HCEC 1CT (cell line): Measurements from ENCODE around the gene SLC25A21.

Experiments
- DNase-seq: peaks from one replicate; pipeline ENCODE4 v3.0.0-alpha.2; 2017

SLC25A21 gene

DNA sequence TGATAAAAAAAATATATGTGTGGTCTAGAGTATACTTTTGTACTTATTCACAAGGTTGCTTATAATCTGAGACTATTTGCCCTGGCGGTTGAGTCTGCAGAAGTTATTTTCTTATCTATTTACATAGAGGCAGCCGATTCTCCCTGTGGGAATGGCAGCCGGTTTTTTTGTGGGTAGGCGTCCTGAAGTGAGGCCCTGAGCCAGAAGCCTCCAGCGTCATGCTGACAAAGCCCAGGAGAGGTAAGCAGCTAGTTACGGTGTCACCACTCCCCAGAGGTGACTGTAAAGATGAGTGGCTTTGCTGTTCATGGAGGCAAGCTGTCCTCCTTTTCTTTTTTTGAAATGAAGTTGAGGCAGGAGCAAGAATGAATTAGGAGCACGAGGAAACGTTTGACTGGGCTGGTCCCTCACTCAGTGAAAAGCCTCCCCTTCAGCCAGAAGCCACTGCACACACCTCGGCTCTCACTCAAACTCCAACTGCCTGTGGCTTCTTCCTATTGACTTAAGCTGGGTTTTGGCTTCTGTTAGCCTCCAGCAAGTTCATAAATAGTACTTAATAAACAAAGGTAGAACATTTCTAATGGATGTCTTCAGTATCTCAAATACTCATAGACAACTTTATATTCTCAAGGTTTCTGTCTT, 489.2 kb downstream of the SLC25A21 start:
- DNase-seq, result no peak

DNA sequence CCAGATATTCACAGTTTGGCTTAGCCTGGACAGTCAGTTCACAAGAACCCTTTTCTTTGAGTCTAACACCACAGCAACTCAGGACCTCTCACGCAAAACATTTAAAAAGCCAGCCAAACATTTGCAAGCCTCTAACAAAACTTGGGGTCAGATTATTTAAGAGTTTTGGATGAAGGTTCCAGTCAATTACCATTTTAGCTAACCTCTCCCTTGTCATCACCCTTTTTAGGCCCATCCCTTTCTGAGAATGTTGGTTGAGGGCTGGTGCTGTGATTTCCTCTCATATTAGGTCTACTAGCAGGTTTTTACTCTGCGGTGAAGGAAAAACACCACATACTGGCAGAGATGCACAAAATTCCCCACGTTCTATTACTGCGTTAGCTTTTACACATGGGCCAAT, 490.1 kb downstream of the SLC25A21 start:
- DNase-seq, result no peak

DNA sequence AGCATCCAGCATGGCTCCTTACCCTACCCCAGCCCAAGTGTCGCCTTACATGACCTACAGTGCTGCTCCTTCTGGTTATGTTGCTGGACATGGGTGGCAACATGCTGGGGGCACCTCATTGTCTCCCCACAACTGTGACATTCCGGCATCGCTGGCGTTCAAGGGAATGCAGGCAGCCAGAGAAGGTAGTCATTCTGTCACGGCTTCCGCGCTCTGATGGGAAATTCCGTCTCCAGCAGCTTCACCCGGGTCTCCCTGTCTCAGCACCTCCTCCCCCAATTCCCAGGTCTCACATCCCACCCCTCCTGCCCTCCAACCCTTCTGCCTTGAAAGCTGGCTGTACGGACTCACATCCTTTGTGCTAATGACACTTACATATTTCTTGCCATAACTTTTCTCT, 496.2 kb downstream of the SLC25A21 start:
- DNase-seq, result no peak

DNA sequence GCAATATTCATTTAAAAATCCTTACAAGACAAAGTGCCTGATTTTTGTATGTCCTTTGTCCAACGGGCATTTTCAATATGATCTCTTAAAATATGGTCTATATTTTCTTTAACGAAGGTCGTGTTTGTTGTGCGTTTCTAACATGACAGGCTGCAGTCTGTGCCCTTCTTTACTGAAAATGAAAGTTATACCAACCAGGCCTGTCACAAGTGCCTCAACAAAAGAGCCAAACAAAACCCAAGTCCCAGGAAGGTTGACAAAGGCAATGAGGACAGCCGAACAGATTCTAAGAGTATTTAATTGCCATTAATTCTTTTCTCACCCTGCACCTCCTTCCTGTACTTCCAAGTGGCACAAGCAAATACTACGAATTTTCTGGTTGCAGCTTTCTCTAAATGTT, 496.8 kb downstream of the SLC25A21 start:
- DNase-seq, result no peak

DNA sequence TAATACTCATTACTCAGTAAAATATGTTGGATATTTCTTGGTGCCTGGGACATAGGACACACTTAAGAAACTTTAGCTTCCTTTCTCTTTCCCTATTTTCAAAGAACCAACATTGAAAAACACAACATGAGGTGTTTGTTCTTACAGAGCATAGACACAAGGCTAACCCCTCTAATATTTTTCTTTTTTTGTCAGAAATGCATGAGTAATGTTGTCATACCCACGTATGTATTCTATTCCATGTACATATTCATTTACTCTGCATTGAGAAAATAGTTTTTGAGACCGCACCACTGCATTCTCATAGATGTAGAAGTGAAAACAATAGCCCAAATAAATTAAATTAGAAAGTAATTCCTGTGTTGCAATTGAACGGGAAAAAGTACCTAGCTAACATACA, 497.7 kb downstream of the SLC25A21 start:
- no peak for DNase-seq

DNA sequence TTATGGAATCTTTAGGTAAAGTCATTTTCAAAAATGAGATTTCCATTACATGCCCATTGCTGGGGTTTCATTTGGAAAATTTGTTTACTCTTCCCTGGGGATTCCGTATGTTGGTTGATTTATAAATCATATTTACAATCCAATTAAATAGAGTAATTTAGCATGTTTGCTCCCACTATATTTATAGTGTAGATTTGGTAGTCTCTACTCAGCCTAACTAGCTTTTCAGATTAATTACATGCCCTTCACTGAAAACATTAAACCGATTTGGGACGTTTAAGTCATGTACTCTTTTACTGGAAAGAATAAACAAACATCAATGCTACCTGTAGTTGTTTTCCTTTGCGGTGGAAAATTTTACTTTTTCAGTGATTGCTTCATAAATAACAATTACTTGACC, 500.3 kb downstream of the SLC25A21 start:
- DNase-seq, result no peak

DNA sequence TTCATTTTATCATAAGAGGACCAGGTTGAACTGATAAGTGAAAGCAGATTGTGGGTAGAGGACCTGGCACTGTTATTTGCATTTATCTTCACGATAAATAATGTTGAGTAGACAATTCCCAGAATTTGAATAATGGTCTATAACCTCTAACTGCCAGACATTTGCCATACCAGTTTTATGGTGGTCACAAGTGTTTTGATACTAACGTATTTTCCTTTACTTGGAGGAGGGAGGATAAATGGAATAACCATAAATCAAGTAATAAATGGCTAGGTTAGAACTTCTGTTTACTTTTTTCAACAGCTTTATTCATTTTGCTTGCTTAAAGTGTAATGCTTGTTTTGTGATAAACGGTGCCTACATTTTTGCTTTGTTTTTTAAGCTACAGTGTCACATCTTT, 501.3 kb downstream of the SLC25A21 start:
- no peak for DNase-seq

DNA sequence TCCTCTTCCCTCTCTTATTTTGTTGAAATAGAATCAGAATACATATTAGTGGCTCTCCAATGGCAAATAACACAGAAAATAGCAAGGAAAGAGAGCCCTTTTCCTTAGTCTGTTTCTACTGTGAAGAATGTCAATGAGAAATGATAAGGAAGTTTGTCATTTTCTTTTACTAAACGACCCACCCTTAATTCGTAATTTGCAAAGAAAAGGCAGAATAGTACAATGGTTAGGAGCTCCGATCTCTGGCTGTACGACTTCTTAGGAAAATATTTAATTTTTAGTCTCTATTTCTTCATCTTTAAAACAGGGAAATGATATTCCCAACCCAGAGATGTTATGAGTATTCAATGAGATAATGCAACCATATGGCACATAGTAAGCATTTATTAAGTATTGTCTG, 504.7 kb downstream of the SLC25A21 start:
- no peak for DNase-seq

DNA sequence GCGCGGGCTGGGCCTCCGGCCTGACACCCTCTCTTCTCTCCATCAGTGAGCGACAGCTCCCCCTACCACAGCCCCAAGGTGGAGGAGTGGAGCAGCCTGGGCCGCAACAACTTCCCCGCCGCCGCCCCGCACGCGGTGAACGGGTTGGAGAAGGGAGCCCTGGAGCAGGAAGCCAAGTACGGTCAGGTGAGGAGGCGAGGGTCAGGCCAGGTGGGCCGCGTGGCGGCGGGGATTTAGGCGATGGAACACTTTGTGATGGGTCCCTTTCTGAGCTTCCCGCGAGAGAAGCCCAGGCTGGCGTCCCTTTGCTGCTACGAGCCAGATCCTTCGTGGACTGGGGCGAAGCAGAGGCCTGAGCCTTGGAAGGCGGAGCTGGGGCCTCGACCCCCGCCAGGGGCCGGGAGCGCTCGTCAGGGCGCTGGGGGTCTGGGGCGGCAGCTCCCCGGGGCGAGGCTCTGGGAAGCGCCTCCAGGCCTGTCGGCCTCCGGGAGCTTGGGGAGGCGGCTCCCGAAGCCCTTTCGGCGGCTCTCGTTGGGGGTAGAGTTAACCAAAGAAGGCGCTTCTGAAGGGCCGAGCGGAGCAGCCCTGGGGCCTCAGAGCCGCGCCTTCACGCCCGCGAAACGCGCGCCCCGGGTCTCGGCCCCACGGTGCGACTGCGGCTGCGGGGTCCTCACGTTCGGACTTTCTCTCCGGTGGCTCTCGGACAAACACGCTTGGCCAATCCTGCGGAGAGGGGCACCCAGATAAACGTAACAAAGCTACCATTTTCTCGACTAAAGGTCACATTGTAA, 505.8 kb downstream of the SLC25A21 start:
- DNase-seq, result no peak

DNA sequence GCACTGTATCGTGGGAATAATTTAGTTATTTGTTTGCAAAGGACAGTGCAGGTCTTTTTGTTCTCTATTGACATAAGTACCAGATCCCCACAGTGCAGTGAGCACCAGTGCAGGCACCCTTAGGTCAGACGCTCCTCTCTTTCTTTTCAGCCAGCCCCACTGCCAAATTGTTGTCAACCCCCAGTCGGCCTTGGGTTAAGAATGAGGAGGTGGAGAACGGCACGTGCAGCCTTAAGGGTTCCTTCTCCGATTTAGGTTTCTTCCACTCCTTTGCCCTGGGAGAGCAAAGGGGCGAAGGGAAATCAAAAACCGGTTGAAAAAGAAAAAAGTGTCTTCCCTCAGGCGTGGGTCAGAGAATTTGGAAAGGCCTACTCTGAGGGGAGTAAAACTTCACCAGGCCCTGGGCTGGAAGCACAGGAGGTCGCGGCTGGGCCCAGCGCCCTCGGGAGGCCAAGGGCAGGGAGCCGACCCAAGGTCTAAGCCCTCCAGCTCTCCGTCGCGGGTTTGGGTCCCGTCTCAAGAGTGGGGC, 506.5 kb downstream of the SLC25A21 start:
- DNase-seq, result no peak

DNA sequence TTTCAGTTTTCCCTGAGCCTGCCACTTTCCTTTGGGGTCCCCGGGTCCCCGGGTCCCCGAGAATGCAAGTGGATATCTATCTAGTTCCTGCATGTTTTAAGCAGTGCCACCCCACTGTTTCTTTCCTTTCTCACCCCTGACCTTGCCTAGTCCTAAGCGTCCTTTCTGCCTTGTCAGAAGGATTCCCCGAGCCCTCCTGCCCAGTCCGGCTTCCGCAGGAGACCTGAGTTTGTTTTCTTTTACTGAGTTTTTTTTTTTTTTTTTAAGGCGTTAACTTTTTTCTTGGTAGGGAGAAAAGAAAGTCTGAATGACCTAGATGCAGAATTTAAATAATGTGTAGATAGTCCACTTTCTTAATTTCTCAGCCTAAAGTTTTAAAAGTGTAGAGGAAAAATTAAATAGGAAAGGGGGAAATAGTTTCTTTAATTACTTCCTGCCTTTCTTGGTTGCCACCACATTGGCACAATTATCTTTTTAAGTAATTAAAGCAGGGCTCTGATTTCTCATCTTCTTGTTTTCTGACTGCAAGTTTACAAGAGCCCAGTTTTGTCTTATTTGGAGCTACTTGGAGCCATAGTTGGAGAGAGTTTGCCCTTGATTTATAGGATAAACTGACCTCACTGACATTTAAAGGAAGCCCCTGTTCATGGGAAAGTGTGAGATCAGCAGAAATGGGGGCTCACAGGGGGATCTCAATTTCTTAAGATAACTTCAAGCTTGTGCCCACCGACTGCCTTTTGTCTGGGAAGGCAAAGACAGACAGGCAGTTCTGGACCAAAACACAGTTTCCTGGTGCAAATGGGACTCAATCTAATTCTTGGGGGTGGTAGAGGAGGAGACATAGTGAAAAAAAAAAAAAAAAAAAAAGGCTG, 507.8 kb downstream of the SLC25A21 start:
- no peak for DNase-seq

DNA sequence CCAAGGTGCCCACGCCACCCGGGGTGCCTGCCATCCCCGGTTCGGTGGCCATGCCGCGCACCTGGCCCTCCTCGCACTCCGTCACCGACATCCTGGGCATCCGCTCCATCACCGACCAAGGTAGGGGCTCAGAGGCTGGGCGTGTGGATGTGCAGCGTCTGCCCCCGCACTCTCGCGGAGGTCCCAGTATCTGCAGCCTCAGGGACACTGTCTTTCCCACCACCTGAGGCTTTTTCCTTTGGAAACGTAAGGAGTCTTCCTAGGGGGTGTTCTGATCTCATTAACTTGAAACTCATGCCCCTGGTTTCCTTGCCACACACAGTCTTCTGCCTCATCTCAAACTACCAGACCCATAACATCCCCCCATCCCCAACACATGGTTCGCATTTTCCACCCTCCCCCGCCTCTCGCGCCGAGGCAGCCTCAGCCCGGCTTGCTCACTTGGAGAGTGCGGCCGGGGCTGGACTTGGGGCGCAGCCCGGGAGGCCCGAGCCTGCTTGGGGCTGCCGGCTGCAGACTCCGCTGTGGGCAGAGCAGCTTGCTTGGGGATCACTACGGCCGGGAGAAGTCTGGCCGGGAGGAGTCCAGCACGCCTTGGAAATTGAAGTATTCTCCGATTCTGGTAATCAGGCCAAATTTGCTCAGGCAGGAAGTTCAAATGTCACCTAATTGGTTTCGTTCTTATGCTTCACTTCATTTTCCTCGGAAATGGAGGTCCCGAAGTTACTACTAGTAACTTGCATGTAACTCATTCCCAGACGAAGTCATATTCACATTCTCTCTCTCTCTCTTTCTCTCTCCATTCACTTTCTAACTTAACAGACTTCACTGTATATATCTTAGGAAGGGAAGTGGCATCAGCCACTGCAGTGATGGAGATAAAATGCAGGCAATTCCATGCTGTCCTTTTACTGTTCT, 508.7 kb downstream of the SLC25A21 start:
- DNase-seq, result peak; percentile 46

DNA sequence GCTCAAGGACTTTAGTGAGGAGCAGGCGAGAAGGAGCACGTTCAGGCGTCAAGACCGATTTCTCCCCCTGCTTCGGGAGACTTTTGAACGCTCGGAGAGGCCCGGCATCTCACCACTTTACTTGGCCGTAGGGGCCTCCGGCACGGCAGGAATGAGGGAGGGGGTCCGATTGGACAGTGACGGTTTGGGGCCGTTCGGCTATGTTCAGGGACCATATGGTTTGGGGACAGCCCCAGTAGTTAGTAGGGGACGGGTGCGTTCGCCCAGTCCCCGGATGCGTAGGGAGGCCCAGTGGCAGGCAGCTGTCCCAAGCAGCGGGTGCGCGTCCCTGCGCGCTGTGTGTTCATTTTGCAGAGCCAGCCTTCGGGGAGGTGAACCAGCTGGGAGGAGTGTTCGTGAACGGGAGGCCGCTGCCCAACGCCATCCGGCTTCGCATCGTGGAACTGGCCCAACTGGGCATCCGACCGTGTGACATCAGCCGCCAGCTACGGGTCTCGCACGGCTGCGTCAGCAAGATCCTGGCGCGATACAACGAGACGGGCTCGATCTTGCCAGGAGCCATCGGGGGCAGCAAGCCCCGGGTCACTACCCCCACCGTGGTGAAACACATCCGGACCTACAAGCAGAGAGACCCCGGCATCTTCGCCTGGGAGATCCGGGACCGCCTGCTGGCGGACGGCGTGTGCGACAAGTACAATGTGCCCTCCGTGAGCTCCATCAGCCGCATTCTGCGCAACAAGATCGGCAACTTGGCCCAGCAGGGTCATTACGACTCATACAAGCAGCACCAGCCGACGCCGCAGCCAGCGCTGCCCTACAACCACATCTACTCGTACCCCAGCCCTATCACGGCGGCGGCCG, 509.6 kb downstream of the SLC25A21 start:
- DNase-seq, result no peak

DNA sequence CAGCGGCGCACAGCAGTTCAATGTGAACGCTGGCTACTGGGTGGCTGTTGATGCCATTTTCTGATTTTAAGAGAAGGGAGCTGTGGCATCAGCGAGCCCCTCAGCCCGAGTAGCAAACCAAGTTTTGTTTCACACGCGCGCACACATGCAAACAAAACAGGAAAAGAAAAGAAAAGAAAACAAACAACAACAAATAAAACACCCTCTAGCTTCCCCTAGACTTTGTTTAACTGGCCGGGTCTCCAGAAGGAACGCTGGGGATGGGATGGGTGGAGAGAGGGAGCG, 510.2 kb downstream of the SLC25A21 start:
- DNase-seq, result no peak

DNA sequence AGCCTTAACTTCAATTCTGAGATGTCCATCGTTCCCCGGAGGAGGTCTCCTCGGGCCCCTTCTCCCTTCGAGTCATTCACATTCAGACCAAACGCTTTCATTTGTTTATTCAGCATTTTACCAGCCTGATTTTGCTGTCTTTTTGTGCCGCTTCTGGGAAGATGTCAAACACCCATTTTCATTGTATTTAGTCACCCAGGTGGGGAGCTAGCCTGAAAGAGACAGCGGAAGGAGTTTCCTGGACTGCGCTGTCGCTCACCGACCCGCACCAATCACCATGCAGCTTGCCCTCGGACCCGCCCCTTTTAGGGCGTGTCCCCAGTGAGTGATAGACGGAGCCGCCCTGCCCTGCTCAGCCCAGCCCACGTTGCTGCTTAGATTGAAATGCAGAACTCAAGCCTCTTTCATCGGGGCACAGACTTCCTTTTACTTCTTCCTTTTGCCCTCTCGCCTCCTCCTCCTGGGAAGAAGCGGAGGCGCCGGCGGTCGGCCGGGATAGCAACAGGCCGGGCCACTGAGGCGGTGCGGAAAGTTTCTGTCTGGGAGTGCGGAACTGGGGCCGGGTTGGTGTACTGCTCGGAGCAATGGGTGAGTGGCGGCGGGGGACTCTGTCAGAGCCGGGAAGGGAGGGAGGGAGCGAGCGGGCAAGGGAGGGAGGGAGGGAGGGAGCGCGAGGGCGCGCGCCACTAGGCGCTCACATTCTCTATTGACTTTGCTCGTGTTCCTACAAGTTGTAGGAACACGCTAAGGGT, 510.7 kb downstream of the SLC25A21 start, which contains the start of gene PAX9:
Gene PAX9, plus strand, starts transcription at position 355 of the 752 bp plus-strand sequence. Its CDS starts 230 bp downstream, at position 585.
- peak; percentile 84 for DNase-seq

DNA sequence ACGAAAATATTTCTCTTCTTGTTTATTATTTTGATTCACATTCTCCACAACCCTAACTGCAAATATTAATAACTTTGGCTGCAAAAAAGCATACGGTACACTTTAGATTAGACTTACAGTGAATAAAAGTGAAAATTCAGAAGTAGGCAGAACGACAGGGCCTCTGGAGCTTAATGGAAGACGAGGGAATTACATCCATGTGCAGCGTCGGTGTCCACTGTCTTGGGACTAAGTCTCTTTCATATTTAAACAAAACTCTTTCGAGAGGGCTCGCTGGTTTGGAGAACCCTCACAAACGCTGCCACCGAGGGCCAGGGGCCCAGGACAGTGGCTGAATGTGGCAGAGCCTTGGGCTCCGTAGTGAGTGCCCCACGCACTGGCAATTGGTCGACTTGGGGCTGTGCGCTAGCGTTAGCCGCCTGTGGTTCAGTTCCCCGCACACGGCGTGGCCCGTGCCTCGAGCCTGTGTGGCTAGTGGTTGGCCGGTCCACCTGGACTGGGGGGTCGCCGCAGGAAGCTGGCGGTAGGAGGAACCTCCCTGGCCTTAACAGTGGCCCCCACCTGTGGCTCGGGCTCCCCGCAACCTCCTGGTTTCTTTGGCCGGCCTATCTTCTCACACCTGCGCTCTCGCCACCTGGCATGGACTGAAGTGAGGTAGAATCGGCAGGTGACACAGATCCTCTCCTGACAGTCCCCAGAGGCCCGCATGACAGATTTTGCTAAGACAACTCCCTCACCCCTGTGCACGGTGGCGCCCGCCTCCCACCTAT, 511.5 kb downstream of the SLC25A21 start:
- no peak for DNase-seq

DNA sequence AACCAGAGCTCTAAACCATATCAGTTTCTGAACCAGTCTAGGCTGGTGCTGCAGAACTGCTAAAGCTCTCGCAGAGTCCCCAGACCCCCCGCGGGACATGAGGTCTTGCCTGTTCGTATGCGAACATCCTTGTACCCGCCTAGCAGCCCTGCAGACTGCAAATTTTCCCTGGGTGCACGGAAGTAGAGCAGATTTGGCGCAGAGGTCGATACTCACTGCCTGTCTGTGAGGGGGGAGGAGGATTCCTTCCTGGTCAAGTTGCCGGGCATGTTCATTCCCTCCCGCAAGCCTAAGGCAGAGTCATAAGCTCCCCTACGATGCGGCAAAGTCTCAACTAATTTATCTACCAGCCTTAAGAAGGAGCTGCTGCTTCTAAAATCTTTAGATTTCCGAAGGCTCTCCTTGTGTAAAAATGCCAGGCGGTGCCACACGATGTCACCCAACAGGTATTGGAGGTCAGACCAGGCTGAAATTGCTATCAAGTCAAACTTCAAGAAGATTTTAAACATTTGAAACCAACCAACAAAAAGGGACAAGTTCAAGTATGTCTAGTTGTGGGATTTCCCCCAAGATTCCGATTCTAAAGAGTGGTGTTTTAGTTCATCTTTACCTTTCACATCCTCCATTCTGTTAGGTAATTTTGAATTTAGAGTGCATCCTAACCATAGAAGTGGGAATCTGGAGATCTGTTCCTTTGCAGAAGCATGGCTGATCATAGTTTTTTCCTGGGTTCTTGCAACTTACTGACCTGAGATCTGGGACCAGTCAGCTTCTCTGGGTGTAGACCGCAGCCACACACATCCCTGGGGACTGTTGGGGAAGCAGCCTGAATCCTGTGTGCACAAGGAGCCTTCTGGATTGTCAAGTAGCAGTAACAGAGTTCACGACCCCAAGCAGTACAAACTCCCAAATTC, 512.3 kb downstream of the SLC25A21 start:
- DNase-seq, result no peak

DNA sequence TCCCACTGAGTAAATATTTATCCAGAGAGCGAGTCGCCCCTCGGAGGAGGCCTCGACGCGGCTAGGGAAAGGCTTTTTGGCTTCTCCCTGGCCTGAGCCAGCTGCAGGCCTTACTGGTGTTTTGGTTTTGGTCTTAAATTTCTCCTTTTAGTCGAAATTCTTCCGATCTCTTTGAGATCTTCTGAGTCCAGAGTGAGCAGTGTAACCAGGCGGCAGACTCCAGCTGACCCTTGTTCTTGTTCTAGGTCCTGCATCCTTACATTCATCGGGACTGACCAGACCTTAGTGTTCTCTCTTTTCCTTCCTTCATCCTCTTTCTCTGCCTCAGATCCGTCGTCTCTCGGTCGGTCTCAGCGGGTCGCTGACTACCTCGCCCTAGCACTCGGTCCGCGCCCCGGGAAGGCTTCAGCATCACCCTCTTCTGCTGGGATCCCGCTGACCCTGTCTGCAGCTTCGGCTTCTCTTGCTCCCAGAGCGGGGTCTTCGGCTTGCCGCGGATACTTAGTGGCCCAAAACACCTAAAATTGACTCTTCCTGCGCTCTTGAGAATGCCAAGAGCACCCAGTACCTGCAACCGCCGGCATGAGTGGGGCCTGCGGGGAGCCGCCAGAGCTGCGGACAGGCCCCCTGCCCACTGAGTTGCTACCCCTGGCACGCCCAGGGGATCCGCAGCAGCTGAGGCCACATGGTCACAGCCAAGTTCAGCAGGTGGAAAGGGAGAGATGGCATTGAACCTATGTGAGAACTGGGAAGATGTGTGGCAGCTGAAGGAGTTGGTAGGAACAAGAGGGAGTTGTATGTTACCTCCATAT, 513.2 kb downstream of the SLC25A21 start:
- DNase-seq, result no peak
